HepG2 (cell line): Measurements from ENCODE around the gene TM2D1. TPM values are rescaled to one million over a fixed set of nuclear protein-coding genes. Genes with fewer than 3 reads are reported as not detected.
A peak's percentile ranks its signal among the peaks of the same experiment; 100 is the strongest.

Experiments used
- ERF ChIP-seq: IDR thresholded peaks from 2 replicates; pipeline ENCODE4 v1.6.1; 2018; ENCODE audit warnings: missing biosample characterization, missing genetic modification reagents
- KDM5A ChIP-seq: fragments of 200-600 bp; sonication (generic); IDR thresholded peaks from 2 replicates; pipeline ENCODE4 v1.7.0; 2018; ENCODE audit warnings: antibody characterized with exemption, mild to moderate bottlenecking, low read length, borderline replicate concordance
- KDM5B ChIP-seq: sonication (generic); formaldehyde crosslinking; IDR thresholded peaks from 2 replicates; pipeline ENCODE4 v1.4.0; 2020; ENCODE audit warnings: missing genetic modification reagents, mild to moderate bottlenecking, borderline replicate concordance
- KLF6 ChIP-seq: IDR thresholded peaks from 2 replicates; pipeline ENCODE4 v1.8.0; 2016; ENCODE audit warnings: missing biosample characterization, missing genetic modification reagents
- LCORL ChIP-seq, 2 experiments: fragments of 450-650 bp in 1 of 2; sonication (generic) in 1 of 2; formaldehyde crosslinking in 1 of 2; IDR thresholded peaks; 2 replicates each; pipeline versions ENCODE4 v1.5.0 to v1.6.1; 2017 to 2020; ENCODE audit warnings: antibody characterized with exemption in 1 of 2, missing genetic modification reagents in 1 of 2
- NFRKB ChIP-seq: fragments of 450-650 bp; IDR thresholded peaks from 2 replicates; pipeline ENCODE4 v1.6.1; 2017
- SIN3A ChIP-seq: IDR thresholded peaks from 2 replicates; pipeline ENCODE4 v1.6.1; 2011; ENCODE audit warnings: low read depth, mild to moderate bottlenecking, control low read depth, low read length, borderline replicate concordance
- SIX4 ChIP-seq: sonication (generic); formaldehyde crosslinking; IDR thresholded peaks from 2 replicates; pipeline ENCODE4 v1.4.0; 2020; ENCODE audit warnings: missing genetic modification reagents
- SKI ChIP-seq: fragments of 450-650 bp; IDR thresholded peaks from one replicate; pipeline ENCODE4 v1.6.1; 2018; ENCODE audit warnings: mild to moderate bottlenecking; ENCODE audit not compliant: partially characterized antibody
- SNRNP70 ChIP-seq: fragments of 200-400 bp; formaldehyde crosslinking; IDR thresholded peaks from 2 replicates; pipeline ENCODE4 v1.6.1; 2017; ENCODE audit warnings: mild to moderate bottlenecking, low read depth, low read length, moderate library complexity
- SUZ12 ChIP-seq: fragments of 150-350 bp; IDR thresholded peaks from 2 replicates; pipeline ENCODE4 v1.6.1; 2014; ENCODE audit warnings: low read depth, low read length
- ZBTB8A ChIP-seq: sonication (generic); formaldehyde crosslinking; IDR thresholded peaks from 2 replicates; pipeline ENCODE4 v1.4.0; 2020; ENCODE audit warnings: mild to moderate bottlenecking, low read depth, missing genetic modification reagents, borderline replicate concordance
- ZC3H13 ChIP-seq: sonication (generic); formaldehyde crosslinking; IDR thresholded peaks from 2 replicates; pipeline ENCODE4 v1.8.1; 2023; ENCODE audit warnings: mild to moderate bottlenecking, missing genetic modification reagents, moderate library complexity
- ZNF224 ChIP-seq: sonication (generic); formaldehyde crosslinking; IDR thresholded peaks from 2 replicates; pipeline ENCODE4 v1.5.0; 2020; ENCODE audit warnings: mild to moderate bottlenecking, missing genetic modification reagents
- ZNF260 ChIP-seq: sonication (generic); formaldehyde crosslinking; IDR thresholded peaks from 2 replicates; pipeline ENCODE4 v1.4.0; 2020; ENCODE audit warnings: missing genetic modification reagents, low read depth, mild to moderate bottlenecking, borderline replicate concordance
- ZNF382 ChIP-seq: sonication (generic); formaldehyde crosslinking; IDR thresholded peaks from 2 replicates; pipeline ENCODE4 v1.5.0; 2020; ENCODE audit warnings: missing genetic modification reagents, mild to moderate bottlenecking, borderline replicate concordance
- ZNF432 ChIP-seq: sonication (generic); formaldehyde crosslinking; IDR thresholded peaks from 2 replicates; pipeline ENCODE4 v1.5.0; 2020; ENCODE audit warnings: missing genetic modification reagents, mild to moderate bottlenecking, borderline replicate concordance
- polyA plus RNA-seq, 8 experiments: library from polyadenylated mRNA; depleted of rRNA in 3 of 8; stranded (reverse) in 7 of 8; unstranded in 1 of 8; fragments of >200 nt; fragmentation: Illumina TruSeq in 4 of 8; extraction: Trizol in 4 of 8; gene quantifications; 2 replicates each; pipeline versions ENCODE4 v1.2.1 to v1.2.3, GENCODE V29; 2011 to 2016; ENCODE audit warnings: low read depth in 4 of 8, missing spikeins in 1 of 8, mixed read lengths in 1 of 8; ENCODE audit not compliant: insufficient read depth in 1 of 8
- total RNA-seq, 5 experiments: library from RNA; depleted of rRNA; stranded (reverse); fragments of >200 nt; fragmentation: Illumina TruSeq; extraction: Trizol; gene quantifications; 2 replicates each; pipeline ENCODE4 v1.2.3, GENCODE V29; 2016; ENCODE audit warnings: low read depth in 1 of 5
- TF ChIP-seq, protein P1 (sequence below), 2 experiments: sonication (generic) in 1 of 2; formaldehyde crosslinking in 1 of 2; IDR thresholded peaks; 2 replicates each; pipeline versions ENCODE4 v1.4.0 to v1.6.1; 2018 to 2020; ENCODE audit warnings: missing genetic modification reagents in 2 of 2, borderline replicate concordance in 1 of 2, low read depth in 1 of 2, mild to moderate bottlenecking in 1 of 2, missing biosample characterization in 1 of 2
- TF ChIP-seq, protein P2 (sequence below): sonication (generic); formaldehyde crosslinking; IDR thresholded peaks from 2 replicates; pipeline ENCODE4 v1.9.0; 2021; ENCODE audit warnings: missing genetic modification reagents, mild to moderate bottlenecking, borderline replicate concordance
- TF ChIP-seq, protein P3 (sequence below): sonication (generic); formaldehyde crosslinking; IDR thresholded peaks from 2 replicates; pipeline ENCODE4 v1.4.0; 2020; ENCODE audit warnings: missing genetic modification reagents

TM2D1 gene
- total and polyA plus RNA-seq, 2 of the 13 experiments (the other 11 are each of a cell fraction or from before 2014, with no cell fraction given) = 26.6 to 49.0 TPM

DNA sequence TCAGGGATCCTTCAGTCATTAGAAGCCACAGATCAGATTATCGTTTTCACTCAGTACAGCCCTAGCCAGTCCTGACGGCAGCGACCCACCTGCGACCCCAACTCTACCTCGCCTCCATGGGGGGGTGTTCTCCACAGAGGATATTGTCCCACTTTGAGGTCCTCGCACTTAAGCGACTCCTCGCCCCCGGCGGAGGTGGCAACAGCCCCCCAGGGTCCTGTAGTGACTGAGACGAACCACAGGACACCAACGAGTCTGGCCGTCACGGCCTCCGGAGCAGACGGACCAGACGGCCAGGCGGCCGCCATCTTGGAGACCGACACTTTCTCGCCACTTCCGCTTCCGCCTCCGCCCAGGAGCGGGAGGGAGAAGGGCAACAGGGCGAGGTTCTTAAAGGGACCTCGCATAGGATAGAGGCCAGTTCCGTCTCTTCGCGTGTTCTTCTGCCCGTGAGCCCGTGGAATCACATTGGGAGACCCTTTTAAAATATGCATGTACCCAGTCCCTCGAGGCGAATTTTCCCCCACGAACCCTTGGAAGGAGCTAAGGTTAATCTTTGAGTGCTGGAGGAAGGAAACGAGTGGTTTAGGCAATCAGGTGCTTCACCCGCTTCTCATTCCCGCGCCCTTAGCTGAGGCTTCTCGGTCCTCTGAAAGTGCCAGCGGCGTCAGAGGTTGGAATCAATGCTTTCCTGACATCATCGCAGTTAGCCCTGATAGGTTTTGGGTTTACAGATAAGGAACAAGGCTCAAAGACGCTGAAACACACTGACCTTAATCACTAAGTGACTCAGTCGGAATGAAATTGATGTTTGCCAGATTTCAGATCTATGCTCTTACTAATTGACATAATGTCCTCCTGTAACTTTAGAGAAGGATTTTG is at the start of gene TM2D1 (continued):
- no peak for TF ChIP-seq LCORL (IDR thresholded peaks at IDR 0.05)
- peak; percentile 57; the same call in 1 of the 2 replicates for TF ChIP-seq LCORL (CRISPR knock-in tag; IDR thresholded peaks at IDR 0.05)
- 0 out of 2 replicates have a peak, but pooled peaks have one; percentile 64 for TF ChIP-seq SIN3A
- no peak for TF ChIP-seq SNRNP70
- TF ChIP-seq, protein P1, sequence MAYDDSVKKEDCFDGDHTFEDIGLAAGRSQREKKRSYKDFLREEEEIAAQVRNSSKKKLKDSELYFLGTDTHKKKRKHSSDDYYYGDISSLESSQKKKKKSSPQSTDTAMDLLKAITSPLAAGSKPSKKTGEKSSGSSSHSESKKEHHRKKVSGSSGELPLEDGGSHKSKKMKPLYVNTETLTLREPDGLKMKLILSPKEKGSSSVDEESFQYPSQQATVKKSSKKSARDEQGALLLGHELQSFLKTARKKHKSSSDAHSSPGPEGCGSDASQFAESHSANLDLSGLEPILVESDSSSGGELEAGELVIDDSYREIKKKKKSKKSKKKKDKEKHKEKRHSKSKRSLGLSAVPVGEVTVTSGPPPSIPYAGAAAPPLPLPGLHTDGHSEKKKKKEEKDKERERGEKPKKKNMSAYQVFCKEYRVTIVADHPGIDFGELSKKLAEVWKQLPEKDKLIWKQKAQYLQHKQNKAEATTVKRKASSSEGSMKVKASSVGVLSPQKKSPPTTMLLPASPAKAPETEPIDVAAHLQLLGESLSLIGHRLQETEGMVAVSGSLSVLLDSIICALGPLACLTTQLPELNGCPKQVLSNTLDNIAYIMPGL (CRISPR knock-in tag; IDR thresholded peaks at IDR 0.05; ENCODE audit: borderline replicate concordance in 1 of 2, low read depth in 1 of 2) = peak; percentile 71 to 86
- no peak; the same call in 1 of the 2 replicates for TF ChIP-seq ZBTB8A (CRISPR knock-in tag)
- peak; percentile 87 for TF ChIP-seq KDM5A
- no peak for TF ChIP-seq ZNF432 (CRISPR knock-in tag)
- TF ChIP-seq SIX4 (CRISPR knock-in tag) = no peak
- TF ChIP-seq ZNF382 (CRISPR knock-in tag) = no peak
- peak; percentile 57 for TF ChIP-seq SKI
- peak; percentile 96 for TF ChIP-seq KDM5B (CRISPR knock-in tag)
- TF ChIP-seq ZC3H13 (CRISPR knock-in tag) = no peak
- peak; percentile 87 for TF ChIP-seq KLF6
- TF ChIP-seq SUZ12 = no peak
- TF ChIP-seq, protein P2, sequence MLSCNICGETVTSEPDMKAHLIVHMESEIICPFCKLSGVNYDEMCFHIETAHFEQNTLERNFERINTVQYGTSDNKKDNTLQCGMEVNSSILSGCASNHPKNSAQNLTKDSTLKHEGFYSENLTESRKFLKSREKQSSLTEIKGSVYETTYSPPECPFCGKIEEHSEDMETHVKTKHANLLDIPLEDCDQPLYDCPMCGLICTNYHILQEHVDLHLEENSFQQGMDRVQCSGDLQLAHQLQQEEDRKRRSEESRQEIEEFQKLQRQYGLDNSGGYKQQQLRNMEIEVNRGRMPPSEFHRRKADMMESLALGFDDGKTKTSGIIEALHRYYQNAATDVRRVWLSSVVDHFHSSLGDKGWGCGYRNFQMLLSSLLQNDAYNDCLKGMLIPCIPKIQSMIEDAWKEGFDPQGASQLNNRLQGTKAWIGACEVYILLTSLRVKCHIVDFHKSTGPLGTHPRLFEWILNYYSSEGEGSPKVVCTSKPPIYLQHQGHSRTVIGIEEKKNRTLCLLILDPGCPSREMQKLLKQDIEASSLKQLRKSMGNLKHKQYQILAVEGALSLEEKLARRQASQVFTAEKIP = no peak
- TF ChIP-seq ZNF224 (CRISPR knock-in tag) = peak; percentile 91
- peak; percentile 77; the same call in 1 of the 2 replicates for TF ChIP-seq NFRKB
- TF ChIP-seq ZNF260 (CRISPR knock-in tag) = no peak
- peak; percentile 84 for TF ChIP-seq ERF (CRISPR knock-in tag)
- TF ChIP-seq, protein P3, sequence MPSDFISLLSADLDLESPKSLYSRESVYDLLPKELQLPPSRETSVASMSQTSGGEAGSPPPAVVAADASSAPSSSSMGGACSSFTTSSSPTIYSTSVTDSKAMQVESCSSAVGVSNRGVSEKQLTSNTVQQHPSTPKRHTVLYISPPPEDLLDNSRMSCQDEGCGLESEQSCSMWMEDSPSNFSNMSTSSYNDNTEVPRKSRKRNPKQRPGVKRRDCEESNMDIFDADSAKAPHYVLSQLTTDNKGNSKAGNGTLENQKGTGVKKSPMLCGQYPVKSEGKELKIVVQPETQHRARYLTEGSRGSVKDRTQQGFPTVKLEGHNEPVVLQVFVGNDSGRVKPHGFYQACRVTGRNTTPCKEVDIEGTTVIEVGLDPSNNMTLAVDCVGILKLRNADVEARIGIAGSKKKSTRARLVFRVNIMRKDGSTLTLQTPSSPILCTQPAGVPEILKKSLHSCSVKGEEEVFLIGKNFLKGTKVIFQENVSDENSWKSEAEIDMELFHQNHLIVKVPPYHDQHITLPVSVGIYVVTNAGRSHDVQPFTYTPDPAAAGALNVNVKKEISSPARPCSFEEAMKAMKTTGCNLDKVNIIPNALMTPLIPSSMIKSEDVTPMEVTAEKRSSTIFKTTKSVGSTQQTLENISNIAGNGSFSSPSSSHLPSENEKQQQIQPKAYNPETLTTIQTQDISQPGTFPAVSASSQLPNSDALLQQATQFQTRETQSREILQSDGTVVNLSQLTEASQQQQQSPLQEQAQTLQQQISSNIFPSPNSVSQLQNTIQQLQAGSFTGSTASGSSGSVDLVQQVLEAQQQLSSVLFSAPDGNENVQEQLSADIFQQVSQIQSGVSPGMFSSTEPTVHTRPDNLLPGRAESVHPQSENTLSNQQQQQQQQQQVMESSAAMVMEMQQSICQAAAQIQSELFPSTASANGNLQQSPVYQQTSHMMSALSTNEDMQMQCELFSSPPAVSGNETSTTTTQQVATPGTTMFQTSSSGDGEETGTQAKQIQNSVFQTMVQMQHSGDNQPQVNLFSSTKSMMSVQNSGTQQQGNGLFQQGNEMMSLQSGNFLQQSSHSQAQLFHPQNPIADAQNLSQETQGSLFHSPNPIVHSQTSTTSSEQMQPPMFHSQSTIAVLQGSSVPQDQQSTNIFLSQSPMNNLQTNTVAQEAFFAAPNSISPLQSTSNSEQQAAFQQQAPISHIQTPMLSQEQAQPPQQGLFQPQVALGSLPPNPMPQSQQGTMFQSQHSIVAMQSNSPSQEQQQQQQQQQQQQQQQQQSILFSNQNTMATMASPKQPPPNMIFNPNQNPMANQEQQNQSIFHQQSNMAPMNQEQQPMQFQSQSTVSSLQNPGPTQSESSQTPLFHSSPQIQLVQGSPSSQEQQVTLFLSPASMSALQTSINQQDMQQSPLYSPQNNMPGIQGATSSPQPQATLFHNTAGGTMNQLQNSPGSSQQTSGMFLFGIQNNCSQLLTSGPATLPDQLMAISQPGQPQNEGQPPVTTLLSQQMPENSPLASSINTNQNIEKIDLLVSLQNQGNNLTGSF (CRISPR knock-in tag) = 0 out of 2 replicates have a peak, but pooled peaks have one; percentile 30
